HEK293 (cell line): ENCODE measurements around the gene BAG5.

Source experiments
- CTCF ChIP-seq: fragments of 450-650 bp; formaldehyde crosslinking; IDR thresholded peaks from 2 replicates; pipeline ENCODE4 v1.5.1; 2016; ENCODE audit warnings: missing biosample characterization, missing genetic modification characterization
- GLI4 ChIP-seq: fragments of 450-650 bp; formaldehyde crosslinking; IDR thresholded peaks from 2 replicates; pipeline ENCODE4 v1.5.1; 2016; ENCODE audit warnings: missing biosample characterization, missing genetic modification characterization
- PBX3 ChIP-seq: sonication (generic); formaldehyde crosslinking; IDR thresholded peaks from 2 replicates; pipeline ENCODE4 v1.8.1; 2022; ENCODE audit warnings: mild to moderate bottlenecking, moderate library complexity, missing genetic modification reagents
- TCF7L2 ChIP-seq: IDR thresholded peaks from 2 replicates; pipeline ENCODE4 v1.6.1; 2011; ENCODE audit warnings: low read depth, mild to moderate bottlenecking, inconsistent platforms, low read length, moderate library complexity, borderline replicate concordance
- ZBTB49 ChIP-seq: fragments of 450-650 bp; formaldehyde crosslinking; IDR thresholded peaks from 2 replicates; pipeline ENCODE4 v1.5.1; 2016; ENCODE audit warnings: missing biosample characterization, missing genetic modification characterization, low read depth
- ZNF416 ChIP-seq: fragments of 450-650 bp; formaldehyde crosslinking; IDR thresholded peaks from 2 replicates; pipeline ENCODE4 v1.5.1; 2016; ENCODE audit warnings: missing biosample characterization, missing genetic modification characterization
- ZNF423 ChIP-seq: fragments of 450-650 bp; formaldehyde crosslinking; IDR thresholded peaks from 2 replicates; pipeline ENCODE4 v1.5.1; 2016; ENCODE audit warnings: missing biosample characterization, missing genetic modification characterization
- ZNF629 ChIP-seq: fragments of 450-650 bp; formaldehyde crosslinking; IDR thresholded peaks from 2 replicates; pipeline ENCODE4 v1.5.1; 2017; ENCODE audit warnings: missing biosample characterization, missing genetic modification characterization
- ZNF654 ChIP-seq: fragments of 450-650 bp; formaldehyde crosslinking; IDR thresholded peaks from 2 replicates; pipeline ENCODE4 v1.5.1; 2016; ENCODE audit warnings: low read depth, missing biosample characterization, missing genetic modification characterization
- ZNF658 ChIP-seq: fragments of 450-650 bp; formaldehyde crosslinking; IDR thresholded peaks from 2 replicates; pipeline ENCODE4; 2016; ENCODE audit warnings: missing biosample characterization, missing genetic modification characterization
- ZSCAN18 ChIP-seq: fragments of 450-650 bp; formaldehyde crosslinking; IDR thresholded peaks from 2 replicates; pipeline ENCODE4 v1.5.1; 2016; ENCODE audit warnings: missing biosample characterization, missing genetic modification characterization

GRCh38 chr14:103551338-103551762, 11.1 kb downstream of the BAG5 start:
- TF ChIP-seq ZNF658 (tag by site-specific recombination) (no peak), CTCF (tag by site-specific recombination) (no peak), ZBTB49 (tag by site-specific recombination) (no peak), ZNF416 (tag by site-specific recombination) (no peak), ZNF423 (no peak), ZSCAN18 (tag by site-specific recombination) (no peak), PBX3 (no peak), TCF7L2 (no peak), GLI4 (no peak), ZNF629 (tag by site-specific recombination) (no peak), ZNF654 (no peak)
